IMR-90 (cell line): ENCODE results near the gene TEX13D. TPM values are rescaled to one million over a fixed set of nuclear protein-coding genes. Genes with fewer than 3 reads are reported as not detected.

Experiments used
- ATAC-seq: fragments of 200-7000 bp; cut with Tn5 transposase; 2 replicates; pipeline ENCODE4 v1.9.1; 2020; ENCODE audit warnings: low read depth, mild to moderate bottlenecking, moderate library complexity
- BruUV-seq: library from RNA; stranded (reverse); fragments of 400-500 nt; replicated peaks from 2 replicates; lab custom pipeline; 2021; lab: Mats Ljungman, UMichigan
- CTCF ChIA-PET: fragments of 300-600 bp; formaldehyde crosslinking; extraction: SDS; loops from one replicate; lab custom pipeline; 2021; ENCODE audit warnings: antibody characterized with exemption; lab: Yijun Ruan, JAX
- POLR2A ChIA-PET: fragments of 300-600 bp; sonication (Branson Sonifier 250); formaldehyde crosslinking; loops from one replicate; lab custom pipeline; 2022; ENCODE audit warnings: antibody characterized with exemption; ENCODE audit not compliant: unreplicated experiment; lab: Charles Lee
- DNase-seq: peaks from one replicate; pipeline ENCODE4 v3.0.0; 2013
- H2AFZ ChIP-seq: replicated peaks from 2 replicates; pipeline ENCODE3; 2013; ENCODE audit warnings: low read length, mild to moderate bottlenecking; ENCODE audit not compliant: poor library complexity
- H2AK5ac ChIP-seq: 2 replicates; pipeline ENCODE4 v1.6.1; 2013; ENCODE audit warnings: low read depth, low read length, inconsistent platforms
- H2AK9ac ChIP-seq: replicated peaks from 2 replicates; pipeline ENCODE3; 2013; ENCODE audit warnings: mild to moderate bottlenecking, low read depth, low read length, moderate library complexity; ENCODE audit not compliant: poor library complexity
- H2BK120ac ChIP-seq: 2 replicates; pipeline ENCODE4 v1.6.1; 2013; ENCODE audit warnings: low read depth, low read length, inconsistent platforms
- H2BK15ac ChIP-seq: 3 replicates; pipeline ENCODE4 v1.6.1; 2013; ENCODE audit warnings: low read depth, low read length, inconsistent platforms
- H2BK20ac ChIP-seq: 2 replicates; pipeline ENCODE4 v1.6.1; 2013; ENCODE audit warnings: low read depth, mild to moderate bottlenecking, inconsistent platforms, low read length, moderate library complexity
- H2BK5ac ChIP-seq: 2 replicates; pipeline ENCODE4 v1.6.1; 2013; ENCODE audit warnings: mild to moderate bottlenecking, low read depth, low read length, inconsistent platforms; ENCODE audit not compliant: poor library complexity, severe bottlenecking
- H3K14ac ChIP-seq: replicated peaks from 2 replicates; pipeline ENCODE4 v1.6.1; 2013; ENCODE audit warnings: low read depth, low read length, inconsistent platforms
- H3K18ac ChIP-seq: 2 replicates; pipeline ENCODE4 v1.6.1; 2013; ENCODE audit warnings: low read depth, low read length, control low read depth
- H3K23ac ChIP-seq: 2 replicates; pipeline ENCODE4 v1.6.1; 2013; ENCODE audit warnings: low read depth, low read length, inconsistent platforms
- H3K27ac ChIP-seq: 2 replicates; pipeline ENCODE4 v1.5.1; 2013; ENCODE audit warnings: mild to moderate bottlenecking, control low read depth, low read length; ENCODE audit not compliant: insufficient read depth
- H3K27me3 ChIP-seq: 2 replicates; pipeline ENCODE4 v1.6.1; 2013; ENCODE audit warnings: low read length; ENCODE audit not compliant: control insufficient read depth, insufficient read depth
- H3K36me3 ChIP-seq: 2 replicates; pipeline ENCODE4 v1.6.1; 2013; ENCODE audit warnings: low read length, mixed read lengths; ENCODE audit not compliant: control insufficient read depth, insufficient read depth
- H3K4ac ChIP-seq: 2 replicates; pipeline ENCODE4 v1.6.1; 2013; ENCODE audit warnings: low read depth, low read length, inconsistent platforms
- H3K4me1 ChIP-seq: 2 replicates; pipeline ENCODE4 v1.6.1; 2013; ENCODE audit warnings: low read length, mixed read lengths; ENCODE audit not compliant: control insufficient read depth, insufficient read depth
- H3K4me2 ChIP-seq: 2 replicates; pipeline ENCODE4 v1.6.1; 2013; ENCODE audit warnings: low read depth, mild to moderate bottlenecking, control low read depth, low read length, moderate library complexity
- H3K4me3 ChIP-seq: 2 replicates; pipeline ENCODE4 v1.5.1; 2013; ENCODE audit warnings: low read depth, mild to moderate bottlenecking, control low read depth, low read length, moderate library complexity; ENCODE audit not compliant: insufficient read depth
- H3K56ac ChIP-seq: 2 replicates; pipeline ENCODE4 v1.6.1; 2013; ENCODE audit warnings: low read length, inconsistent platforms; ENCODE audit not compliant: insufficient read depth; ENCODE audit errors: extremely low read depth
- H3K79me1 ChIP-seq, 2 experiments: 2 replicates each; pipeline ENCODE4 v1.6.1; 2013; ENCODE audit warnings: low read length in 2 of 2, inconsistent platforms in 1 of 2, low read depth in 1 of 2
- H3K9ac ChIP-seq: 2 replicates; pipeline ENCODE4 v1.6.1; 2013; ENCODE audit warnings: low read depth, low read length, control low read depth
- H3K9me1 ChIP-seq: 2 replicates; pipeline ENCODE4 v1.6.1; 2013; ENCODE audit warnings: low read length, inconsistent platforms; ENCODE audit not compliant: insufficient read depth
- H3K9me3 ChIP-seq: 2 replicates; pipeline ENCODE4 v1.6.1; 2013; ENCODE audit warnings: low read length; ENCODE audit not compliant: control insufficient read depth, insufficient read depth
- H4K20me1 ChIP-seq: 2 replicates; pipeline ENCODE4 v1.6.1; 2013; ENCODE audit warnings: low read length, inconsistent platforms; ENCODE audit not compliant: insufficient read depth
- H4K5ac ChIP-seq: 2 replicates; pipeline ENCODE4 v1.6.1; 2013; ENCODE audit warnings: mild to moderate bottlenecking, low read depth, low read length, control low read depth
- H4K8ac ChIP-seq, 2 experiments: 2 replicates each; pipeline ENCODE4 v1.6.1; 2013; ENCODE audit warnings: low read depth in 2 of 2, low read length in 2 of 2, control low read depth in 1 of 2, inconsistent platforms in 1 of 2
- H4K91ac ChIP-seq: 2 replicates; pipeline ENCODE4 v1.6.1; 2013; ENCODE audit warnings: low read depth, low read length, inconsistent platforms; ENCODE audit not compliant: insufficient read depth
- CEBPB ChIP-seq: IDR thresholded peaks from 2 replicates; pipeline ENCODE4 v1.6.1; 2012; ENCODE audit warnings: low read depth, low read length, improper control_type of control experiment
- CHD1 ChIP-seq: IDR thresholded peaks from 2 replicates; pipeline ENCODE4 v1.6.1; 2012; ENCODE audit warnings: low read depth, low read length, improper control_type of control experiment
- CTCF ChIP-seq: conservative IDR thresholded peaks from 2 replicates; pipeline ENCODE4 v1.5.1; 2012; ENCODE audit warnings: mild to moderate bottlenecking, low read depth, low read length, improper control_type of control experiment
- RAD21 ChIP-seq: IDR thresholded peaks from 2 replicates; pipeline ENCODE4 v1.6.1; 2012; ENCODE audit warnings: low read length, improper control_type of control experiment
- RCOR1 ChIP-seq: IDR thresholded peaks from 2 replicates; pipeline ENCODE4 v1.6.1; 2012; ENCODE audit warnings: mild to moderate bottlenecking, low read length, improper control_type of control experiment; ENCODE audit not compliant: insufficient replicate concordance
- RFX5 ChIP-seq: IDR thresholded peaks from 2 replicates; pipeline ENCODE4 v1.8.0; 2012; ENCODE audit warnings: low read depth, mild to moderate bottlenecking, low read length, moderate library complexity
- SMC3 ChIP-seq: fragments of 150-350 bp; IDR thresholded peaks from 2 replicates; pipeline ENCODE4 v1.6.1; 2016; ENCODE audit warnings: low read depth, mild to moderate bottlenecking, antibody characterized with exemption, low read length, moderate library complexity
- dilution Hi-C: fragments of 300-500 bp; cut with HindIII; formaldehyde crosslinking; loops from one replicate; pipeline ENCODE4 v1.14.3; 2018; ENCODE audit warnings: low sequenced_read_pairs; ENCODE audit not compliant: unreplicated experiment
- in situ Hi-C: fragments of 300-500 bp; cut with MboI; formaldehyde crosslinking; loops from 3 replicates; pipeline ENCODE4 v1.14.3; 2019; ENCODE audit warnings: low sequenced_read_pairs, inconsistent platforms, mixed read lengths
- intact Hi-C: fragments of 100-400 bp; cut with micrococcal nuclease; formaldehyde crosslinking; loops from 2 replicates; pipeline ENCODE4 v1.10.0; 2022
- polyA plus RNA-seq, 3 experiments: library from polyadenylated mRNA; depleted of rRNA; stranded (reverse); fragments of >200 nt; gene quantifications; 2 replicates each; pipeline ENCODE4 v1.2.3, GENCODE V29; 2012; ENCODE audit warnings: low replicate concordance in 1 of 3
- total RNA-seq: library from RNA; depleted of rRNA; stranded (reverse); fragments of >200 nt; gene quantifications from 2 replicates; pipeline ENCODE4 v1.2.3, GENCODE V29; 2012
- TF ChIP-seq, protein P1 (sequence below): fragments of 150-350 bp; IDR thresholded peaks from 2 replicates; pipeline ENCODE4 v1.6.1; 2017; ENCODE audit warnings: mild to moderate bottlenecking, antibody characterized with exemption, low read length, low read depth

The TEX13D gene
- total and polyA plus RNA-seq, 2 of the 4 experiments (the other 2 are of a cell fraction): not detected

DNA sequence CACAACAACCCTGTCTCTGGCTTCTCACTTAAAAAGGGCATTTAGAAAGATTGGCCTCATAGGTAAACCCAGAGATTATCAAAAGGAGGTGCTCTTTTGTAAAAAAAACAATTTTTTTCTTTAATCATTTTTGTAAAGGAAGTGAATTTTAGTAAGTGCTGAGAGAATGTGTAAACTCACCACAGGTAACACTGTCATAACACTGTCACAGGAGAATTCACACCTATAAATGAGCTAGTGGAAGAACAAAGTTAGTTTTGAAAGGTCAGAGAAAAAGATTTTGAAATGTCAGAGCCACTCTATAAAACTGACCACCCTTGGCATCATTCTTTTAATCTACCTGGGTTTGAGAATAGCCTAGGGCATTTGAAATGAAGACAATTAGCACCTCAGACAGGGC, 10.6 kb downstream of the TEX13D start:
- H3K4me3 ChIP-seq: no peak overlapping the region
- no peaks in the 10 kb centered on the region for H3K9me1 ChIP-seq
- H3K14ac ChIP-seq: no peak overlapping the region
- in situ Hi-C loops (no loop called here), intact Hi-C loops (no loop called here), dilution Hi-C loops (no loop called here)
- DNase-seq (no peak), ATAC-seq (no peak)
- H3K9ac ChIP-seq: no peak overlapping the region
- no peak overlapping the region for H4K8ac ChIP-seq
- TF ChIP-seq CTCF: no peak
- no peak for TF ChIP-seq RAD21
- TF ChIP-seq SMC3: no peak
- TF ChIP-seq CHD1: no peak
- TF ChIP-seq RCOR1: no peak
- TF ChIP-seq CEBPB: no peak
- TF ChIP-seq, protein P1, sequence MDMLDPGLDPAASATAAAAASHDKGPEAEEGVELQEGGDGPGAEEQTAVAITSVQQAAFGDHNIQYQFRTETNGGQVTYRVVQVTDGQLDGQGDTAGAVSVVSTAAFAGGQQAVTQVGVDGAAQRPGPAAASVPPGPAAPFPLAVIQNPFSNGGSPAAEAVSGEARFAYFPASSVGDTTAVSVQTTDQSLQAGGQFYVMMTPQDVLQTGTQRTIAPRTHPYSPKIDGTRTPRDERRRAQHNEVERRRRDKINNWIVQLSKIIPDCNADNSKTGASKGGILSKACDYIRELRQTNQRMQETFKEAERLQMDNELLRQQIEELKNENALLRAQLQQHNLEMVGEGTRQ: no peak
- no peak for TF ChIP-seq RFX5
- no peak overlapping the region for H4K91ac ChIP-seq
- no peak overlapping the region for H3K18ac ChIP-seq
- no peak overlapping the region for H3K4ac ChIP-seq
- H3K4me2 ChIP-seq: no peak overlapping the region
- H3K27me3 ChIP-seq: no peaks in the 10 kb centered on the region
- no peak overlapping the region for H2AK5ac ChIP-seq
- no peaks in the 10 kb centered on the region for H3K4me1 ChIP-seq
- no peak overlapping the region for H2BK20ac ChIP-seq
- H2BK15ac ChIP-seq: no peak overlapping the region
- no peak overlapping the region for H2BK5ac ChIP-seq
- ChIA-PET POLR2A (no interaction called here), CTCF (no interaction called here)
- H2AFZ ChIP-seq: no peak overlapping the region
- no peaks in the 10 kb centered on the region for H3K9me3 ChIP-seq
- H2AK9ac ChIP-seq: no peak overlapping the region
- H4K5ac ChIP-seq: no peak overlapping the region
- BruUV-seq: no TSS peak
- H3K79me1 ChIP-seq: no peaks in the 10 kb centered on the region
- no peak overlapping the region for H3K56ac ChIP-seq
- H3K27ac ChIP-seq: no peak overlapping the region
- no peaks in the 10 kb centered on the region for H3K36me3 ChIP-seq
- no peak overlapping the region for H3K23ac ChIP-seq
- H2BK120ac ChIP-seq: no peak overlapping the region
- no peaks in the 10 kb centered on the region for H4K20me1 ChIP-seq
